ENCODE results near the gene TCP11L1.

Gene TCP11L1

DNA sequence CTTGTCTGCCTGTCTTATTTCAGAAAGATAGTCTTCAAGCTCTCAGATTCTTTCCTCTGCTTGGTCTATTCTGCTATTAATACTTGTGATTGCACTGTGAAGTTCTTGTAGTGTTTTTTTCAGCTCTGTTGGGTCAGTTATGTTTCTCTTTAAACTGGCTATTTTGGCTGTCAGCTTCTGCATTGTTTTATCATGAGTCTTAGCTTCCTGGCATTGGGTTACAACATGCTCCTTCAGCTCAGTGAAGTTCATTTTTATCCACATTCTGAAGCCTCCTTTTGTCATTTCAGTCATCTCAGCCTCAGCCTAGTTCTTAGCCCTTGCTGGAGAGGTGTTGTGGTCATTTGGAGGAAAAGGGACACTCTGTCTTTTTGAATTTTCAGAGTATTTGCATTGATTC, 39.2 kb upstream of the TCP11L1 start (continued):
- TF ChIP-seq, protein P1, sequence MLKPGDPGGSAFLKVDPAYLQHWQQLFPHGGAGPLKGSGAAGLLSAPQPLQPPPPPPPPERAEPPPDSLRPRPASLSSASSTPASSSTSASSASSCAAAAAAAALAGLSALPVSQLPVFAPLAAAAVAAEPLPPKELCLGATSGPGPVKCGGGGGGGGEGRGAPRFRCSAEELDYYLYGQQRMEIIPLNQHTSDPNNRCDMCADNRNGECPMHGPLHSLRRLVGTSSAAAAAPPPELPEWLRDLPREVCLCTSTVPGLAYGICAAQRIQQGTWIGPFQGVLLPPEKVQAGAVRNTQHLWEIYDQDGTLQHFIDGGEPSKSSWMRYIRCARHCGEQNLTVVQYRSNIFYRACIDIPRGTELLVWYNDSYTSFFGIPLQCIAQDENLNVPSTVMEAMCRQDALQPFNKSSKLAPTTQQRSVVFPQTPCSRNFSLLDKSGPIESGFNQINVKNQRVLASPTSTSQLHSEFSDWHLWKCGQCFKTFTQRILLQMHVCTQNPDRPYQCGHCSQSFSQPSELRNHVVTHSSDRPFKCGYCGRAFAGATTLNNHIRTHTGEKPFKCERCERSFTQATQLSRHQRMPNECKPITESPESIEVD (tag by site-specific recombination; IDR thresholded peaks at IDR 0.05): no peak
- no peak for TF ChIP-seq ZNF664 (tag by site-specific recombination; IDR thresholded peaks at IDR 0.05)

DNA sequence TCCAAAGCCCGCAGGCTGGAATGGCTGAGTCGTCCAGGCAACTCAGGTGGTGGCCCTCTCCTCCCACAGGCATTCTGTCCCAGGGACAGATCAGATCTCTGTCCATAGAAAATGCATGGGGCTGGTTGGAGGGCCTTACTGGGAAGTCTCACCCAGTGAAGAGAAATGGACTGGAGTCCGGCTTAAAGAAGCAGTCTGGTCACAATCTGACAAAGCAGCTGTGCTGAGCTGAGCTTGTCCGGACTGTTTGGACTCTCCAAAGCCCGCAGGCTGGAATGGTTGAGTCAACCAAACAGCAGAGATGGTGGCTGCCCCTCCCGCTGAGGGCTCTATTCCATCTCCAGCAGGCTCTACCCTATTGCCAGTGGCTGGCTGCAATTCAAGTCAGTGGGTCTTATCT, 38.1 kb upstream of the TCP11L1 start:
- H3K27ac ChIP-seq (ENCODE audit: extremely low read depth, low read depth, low read length): no peak overlapping the region
- TF ChIP-seq ZBTB1 (tag by site-specific recombination; IDR thresholded peaks at IDR 0.05) (no peak), ZNF350 (tag by site-specific recombination; IDR thresholded peaks at IDR 0.05) (no peak), ZNF843 (tag by site-specific recombination; IDR thresholded peaks at IDR 0.05) (no peak), ZNF311 (tag by site-specific recombination; IDR thresholded peaks at IDR 0.05; ENCODE audit: borderline replicate concordance) (no peak), TRIM28 (IDR thresholded peaks at IDR 0.05; ENCODE audit: borderline replicate concordance, low read length) (no peak)
- CTCF ChIA-PET: interaction anchor here (0.6 kb wide), 1 partner anchor 718 kb away, joined by 3 read pairs; no protein-coding TSS in a partner anchor
- no peaks in the 10 kb centered on the region for H3K36me3 ChIP-seq (ENCODE audit: control insufficient read depth in 2 of 2, insufficient read depth in 1 of 2, low read length in 2 of 2)
- no peak overlapping the region for H3K4me3 ChIP-seq (ENCODE audit: low read depth, low read length)
- H3K4me1 ChIP-seq (ENCODE audit: control insufficient read depth, insufficient read depth, low read length): no peaks in the 10 kb centered on the region
- H3K9me3 ChIP-seq (ENCODE audit: control insufficient read depth, insufficient read depth, low read depth, low read length): no peaks in the 10 kb centered on the region
- POLR2A ChIA-PET: no interaction called here

DNA sequence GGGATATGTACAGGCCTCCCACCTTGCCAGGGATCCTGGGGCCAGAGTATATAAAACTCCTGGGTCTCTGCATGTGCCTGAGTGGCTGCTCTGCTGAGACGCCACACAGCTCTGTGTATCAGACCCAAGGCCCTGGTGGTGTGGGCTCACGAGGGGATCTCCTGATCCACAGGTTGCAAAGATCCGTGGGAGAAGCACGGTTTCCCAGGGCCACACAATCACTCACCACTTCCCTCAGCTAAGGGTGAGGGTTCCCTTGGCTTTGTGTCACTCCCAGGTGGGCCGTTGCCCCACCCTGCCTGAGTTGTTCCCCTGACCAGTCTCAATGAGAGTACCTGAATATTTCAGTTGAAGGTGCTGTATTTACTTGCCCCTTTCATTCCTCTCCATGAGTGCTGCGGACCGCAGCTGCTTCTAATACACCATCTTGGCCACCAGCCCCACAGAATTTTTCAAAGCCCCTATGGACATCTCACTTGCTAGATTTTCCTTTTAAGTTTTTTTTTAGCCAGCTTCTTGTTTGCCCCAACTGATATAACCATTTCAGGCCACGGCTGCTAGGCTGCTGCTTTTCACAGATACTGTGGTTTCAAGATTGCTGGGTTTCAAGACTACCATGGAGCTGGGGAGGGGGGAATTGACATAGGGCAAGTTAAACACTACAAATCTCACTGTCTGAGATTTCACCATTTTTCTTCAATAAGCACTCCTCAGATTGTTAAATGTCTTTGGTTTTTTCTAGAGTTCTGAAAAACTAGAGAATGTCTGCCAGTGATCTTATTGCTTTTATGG, 37.4 kb upstream of the TCP11L1 start:
- Histone ChIP-seq H3K36me3 (ENCODE audit: control insufficient read depth in 2 of 2, insufficient read depth in 1 of 2, low read length in 2 of 2) (no peaks in the 10 kb centered on the region), H3K4me1 (ENCODE audit: control insufficient read depth, insufficient read depth, low read length) (no peaks in the 10 kb centered on the region), H3K9me3 (ENCODE audit: control insufficient read depth, insufficient read depth, low read depth, low read length) (no peaks in the 10 kb centered on the region), H3K4me3 (ENCODE audit: low read depth, low read length) (no peak overlapping the region), H3K27ac (ENCODE audit: extremely low read depth, low read depth, low read length) (no peak overlapping the region)
- TF ChIP-seq ZNF549 (tag by site-specific recombination; IDR thresholded peaks at IDR 0.05) (no peak), ZNF266 (tag by site-specific recombination; IDR thresholded peaks at IDR 0.05; ENCODE audit: low read depth) (no peak), ZNF670 (tag by site-specific recombination; IDR thresholded peaks at IDR 0.05; ENCODE audit: low read depth) (no peak), ZXDB (tag by site-specific recombination; IDR thresholded peaks at IDR 0.05) (no peak), SCRT2 (tag by site-specific recombination; IDR thresholded peaks at IDR 0.05) (no peak)
- TF ChIP-seq, protein P2, sequence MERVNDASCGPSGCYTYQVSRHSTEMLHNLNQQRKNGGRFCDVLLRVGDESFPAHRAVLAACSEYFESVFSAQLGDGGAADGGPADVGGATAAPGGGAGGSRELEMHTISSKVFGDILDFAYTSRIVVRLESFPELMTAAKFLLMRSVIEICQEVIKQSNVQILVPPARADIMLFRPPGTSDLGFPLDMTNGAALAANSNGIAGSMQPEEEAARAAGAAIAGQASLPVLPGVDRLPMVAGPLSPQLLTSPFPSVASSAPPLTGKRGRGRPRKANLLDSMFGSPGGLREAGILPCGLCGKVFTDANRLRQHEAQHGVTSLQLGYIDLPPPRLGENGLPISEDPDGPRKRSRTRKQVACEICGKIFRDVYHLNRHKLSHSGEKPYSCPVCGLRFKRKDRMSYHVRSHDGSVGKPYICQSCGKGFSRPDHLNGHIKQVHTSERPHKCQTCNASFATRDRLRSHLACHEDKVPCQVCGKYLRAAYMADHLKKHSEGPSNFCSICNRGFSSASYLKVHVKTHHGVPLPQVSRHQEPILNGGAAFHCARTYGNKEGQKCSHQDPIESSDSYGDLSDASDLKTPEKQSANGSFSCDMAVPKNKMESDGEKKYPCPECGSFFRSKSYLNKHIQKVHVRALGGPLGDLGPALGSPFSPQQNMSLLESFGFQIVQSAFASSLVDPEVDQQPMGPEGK (tag by site-specific recombination; IDR thresholded peaks at IDR 0.05): no peak
- ChIA-PET POLR2A (no interaction called here), CTCF (interaction anchor here (0.6 kb wide), 2 partner anchors 17 to 719 kb away, joined by 3 read pairs; no protein-coding TSS in a partner anchor)

DNA sequence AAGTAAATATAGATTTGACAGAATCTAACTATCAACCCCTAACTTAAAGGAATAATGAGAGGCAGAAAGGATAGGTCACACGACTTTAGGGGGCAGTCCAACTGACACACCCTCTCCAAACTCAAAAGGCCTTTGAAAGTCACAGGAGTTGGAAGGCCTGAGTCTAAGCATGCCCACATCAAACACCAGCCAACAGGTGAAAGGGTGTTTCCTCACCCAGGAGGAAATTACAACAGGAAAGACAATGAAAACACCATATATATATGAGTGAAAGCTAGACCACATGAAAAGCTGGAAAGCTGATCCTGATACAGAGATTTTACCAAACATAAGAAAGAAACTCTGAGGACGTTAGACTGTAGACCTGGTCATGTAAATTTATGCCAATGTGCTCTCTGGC, 34.2 kb upstream of the TCP11L1 start:
- H3K4me1 ChIP-seq (ENCODE audit: control insufficient read depth, insufficient read depth, low read length): no peaks in the 10 kb centered on the region
- H3K27ac ChIP-seq (ENCODE audit: extremely low read depth, low read depth, low read length): no peak overlapping the region
- H3K9me3 ChIP-seq (ENCODE audit: control insufficient read depth, insufficient read depth, low read depth, low read length): no peaks in the 10 kb centered on the region
- H3K4me3 ChIP-seq (ENCODE audit: low read depth, low read length): no peak overlapping the region
- no peaks in the 10 kb centered on the region for H3K36me3 ChIP-seq (ENCODE audit: control insufficient read depth in 2 of 2, insufficient read depth in 1 of 2, low read length in 2 of 2)
- ChIA-PET POLR2A (no interaction called here), CTCF (no interaction called here)
- TF ChIP-seq ZNF416 (tag by site-specific recombination; IDR thresholded peaks at IDR 0.05) (no peak), ZNF596 (tag by site-specific recombination; IDR thresholded peaks at IDR 0.05) (no peak), ZFP37 (tag by site-specific recombination; IDR thresholded peaks at IDR 0.05) (no peak), KLF7 (tag by site-specific recombination; IDR thresholded peaks at IDR 0.05; ENCODE audit: borderline replicate concordance) (no peak), SP7 (tag by site-specific recombination; IDR thresholded peaks at IDR 0.05) (no peak), ZNF623 (tag by site-specific recombination; IDR thresholded peaks at IDR 0.05) (no peak), TCF7L2 (IDR thresholded peaks at IDR 0.05; ENCODE audit: borderline replicate concordance, low read depth, low read length) (no peak), ZSCAN16 (tag by site-specific recombination; IDR thresholded peaks at IDR 0.05) (no peak)
- TF ChIP-seq, protein P3, sequence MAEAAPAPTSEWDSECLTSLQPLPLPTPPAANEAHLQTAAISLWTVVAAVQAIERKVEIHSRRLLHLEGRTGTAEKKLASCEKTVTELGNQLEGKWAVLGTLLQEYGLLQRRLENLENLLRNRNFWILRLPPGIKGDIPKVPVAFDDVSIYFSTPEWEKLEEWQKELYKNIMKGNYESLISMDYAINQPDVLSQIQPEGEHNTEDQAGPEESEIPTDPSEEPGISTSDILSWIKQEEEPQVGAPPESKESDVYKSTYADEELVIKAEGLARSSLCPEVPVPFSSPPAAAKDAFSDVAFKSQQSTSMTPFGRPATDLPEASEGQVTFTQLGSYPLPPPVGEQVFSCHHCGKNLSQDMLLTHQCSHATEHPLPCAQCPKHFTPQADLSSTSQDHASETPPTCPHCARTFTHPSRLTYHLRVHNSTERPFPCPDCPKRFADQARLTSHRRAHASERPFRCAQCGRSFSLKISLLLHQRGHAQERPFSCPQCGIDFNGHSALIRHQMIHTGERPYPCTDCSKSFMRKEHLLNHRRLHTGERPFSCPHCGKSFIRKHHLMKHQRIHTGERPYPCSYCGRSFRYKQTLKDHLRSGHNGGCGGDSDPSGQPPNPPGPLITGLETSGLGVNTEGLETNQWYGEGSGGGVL (tag by site-specific recombination; IDR thresholded peaks at IDR 0.05): no peak
- TF ChIP-seq, protein P4, sequence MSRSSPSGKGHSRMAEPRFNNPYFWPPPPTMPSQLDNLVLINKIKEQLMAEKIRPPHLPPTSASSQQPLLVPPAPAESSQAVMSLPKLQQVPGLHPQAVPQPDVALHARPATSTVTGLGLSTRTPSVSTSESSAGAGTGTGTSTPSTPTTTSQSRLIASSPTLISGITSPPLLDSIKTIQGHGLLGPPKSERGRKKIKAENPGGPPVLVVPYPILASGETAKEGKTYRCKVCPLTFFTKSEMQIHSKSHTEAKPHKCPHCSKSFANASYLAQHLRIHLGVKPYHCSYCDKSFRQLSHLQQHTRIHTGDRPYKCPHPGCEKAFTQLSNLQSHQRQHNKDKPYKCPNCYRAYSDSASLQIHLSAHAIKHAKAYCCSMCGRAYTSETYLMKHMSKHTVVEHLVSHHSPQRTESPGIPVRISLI (tag by site-specific recombination; IDR thresholded peaks at IDR 0.05): no peak
